ENCODE measurements around the gene GRB10. TPM values are rescaled to one million over a fixed set of nuclear protein-coding genes. Genes with fewer than 3 reads are reported as not detected.
A peak's percentile ranks its signal among the peaks of the same experiment; 100 is the strongest.

Gene GRB10
- total RNA-seq, 1 donor from 2014 or later, result 67.7 TPM

GRCh38 chr7:50653126-50653864, 129.4 kb downstream of the GRB10 start:
- no peak overlapping the region for H3K4me3 ChIP-seq (ENCODE audit: low read depth, low read length)
- no peak for TF ChIP-seq CTCF (IDR thresholded peaks at IDR 0.05; ENCODE audit: insufficient read depth, low read length, severe bottlenecking)
- no peaks in the 10 kb centered on the region for H3K36me3 ChIP-seq (ENCODE audit: control insufficient read depth, insufficient read depth, low read length)
- no peaks in the 10 kb centered on the region for H3K27me3 ChIP-seq (ENCODE audit: control insufficient read depth, insufficient read depth, low read length)
- FAIRE-seq (no peak), DNase-seq (ENCODE audit: low read depth) (no peak)

DNA sequence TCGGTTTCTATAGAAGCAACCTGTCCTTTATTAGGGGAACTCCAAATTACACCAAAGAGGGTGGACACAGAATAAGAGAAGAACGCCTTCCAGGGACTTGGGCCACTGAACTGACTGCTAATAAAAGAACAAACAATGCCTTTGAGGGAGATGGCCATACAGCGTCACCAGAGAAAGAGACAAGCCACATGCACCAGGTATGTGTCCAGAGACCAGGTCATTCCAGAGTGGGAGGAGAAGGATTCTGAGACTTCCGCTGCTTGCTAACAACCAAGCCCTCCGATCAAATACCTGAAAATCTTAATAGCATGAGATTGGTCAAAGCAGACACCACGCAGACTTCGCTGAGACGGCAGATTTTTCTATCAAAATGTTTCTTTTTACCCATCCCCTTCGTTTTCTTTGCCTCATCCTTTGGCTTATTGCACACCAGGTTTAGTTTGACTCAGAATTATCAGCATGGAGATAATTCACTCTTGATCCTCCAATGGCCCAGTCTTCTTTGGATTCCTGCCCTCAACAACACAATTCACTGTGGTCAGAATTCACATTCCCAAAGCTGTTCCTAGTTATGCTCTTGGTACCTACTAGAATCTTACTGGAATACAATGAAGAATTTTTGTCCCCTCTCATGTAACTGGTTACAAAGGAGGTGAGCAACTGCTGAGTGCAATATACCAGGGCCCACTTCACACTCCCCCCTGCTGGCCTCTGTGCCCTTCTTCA, 130.1 kb downstream of the GRB10 start:
- Histone ChIP-seq H3K27me3 (ENCODE audit: control insufficient read depth, insufficient read depth, low read length) (no peaks in the 10 kb centered on the region), H3K4me3 (ENCODE audit: low read depth, low read length) (no peak overlapping the region), H3K36me3 (ENCODE audit: control insufficient read depth, insufficient read depth, low read length) (no peaks in the 10 kb centered on the region)
- no peak for TF ChIP-seq CTCF (IDR thresholded peaks at IDR 0.05; ENCODE audit: insufficient read depth, low read length, severe bottlenecking)
- DNase-seq (ENCODE audit: low read depth), result no peak
- FAIRE-seq, result no peak

DNA sequence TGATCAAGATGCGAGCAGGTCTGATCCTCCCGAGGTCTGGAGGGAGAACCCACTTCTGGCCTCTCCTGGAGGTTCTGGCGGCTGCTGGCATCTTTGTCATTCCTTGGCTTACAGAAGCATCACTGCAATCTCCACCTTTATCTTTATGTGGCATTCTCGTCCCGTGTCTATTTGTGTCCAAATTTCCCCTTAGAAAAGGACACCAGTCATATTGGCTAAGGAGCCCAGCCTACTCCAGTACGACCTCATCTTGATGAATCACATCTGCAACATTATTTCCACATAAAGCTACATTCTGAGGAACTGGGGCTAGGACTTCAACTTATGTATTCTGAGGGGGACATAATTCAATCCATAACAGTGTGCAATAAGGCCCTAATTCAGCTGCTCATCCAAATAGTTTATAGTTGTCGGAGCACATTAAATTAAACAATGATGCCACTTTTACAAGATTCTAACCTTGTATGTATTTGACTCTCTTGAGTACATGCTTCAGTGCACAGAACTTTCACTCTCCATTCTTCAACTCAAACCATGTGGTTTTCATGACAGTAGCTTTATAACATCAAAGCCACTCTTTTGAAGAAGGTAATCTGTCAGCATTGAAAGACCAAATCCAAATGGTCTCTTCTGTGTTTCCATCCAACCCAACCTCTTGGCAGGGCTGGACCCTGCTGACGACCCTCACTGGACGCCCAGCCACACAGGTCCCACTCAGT, 131.3 kb downstream of the GRB10 start:
- DNase-seq (ENCODE audit: low read depth), result peak; percentile 40
- Histone ChIP-seq H3K27me3 (ENCODE audit: control insufficient read depth, insufficient read depth, low read length) (no peaks in the 10 kb centered on the region), H3K36me3 (ENCODE audit: control insufficient read depth, insufficient read depth, low read length) (no peaks in the 10 kb centered on the region), H3K4me3 (ENCODE audit: low read depth, low read length) (no peak overlapping the region)
- TF ChIP-seq CTCF (IDR thresholded peaks at IDR 0.05; ENCODE audit: insufficient read depth, low read length, severe bottlenecking), result no peak
- FAIRE-seq, result no peak

GRCh38 chr7:50650057-50650664, 132.5 kb downstream of the GRB10 start:
- H3K4me3 ChIP-seq (ENCODE audit: low read depth, low read length), result no peak overlapping the region
- FAIRE-seq (peak; percentile 50), DNase-seq (ENCODE audit: low read depth) (peak; percentile 64)
- TF ChIP-seq CTCF (IDR thresholded peaks at IDR 0.05; ENCODE audit: insufficient read depth, low read length, severe bottlenecking), result no peak
- no peaks in the 10 kb centered on the region for H3K36me3 ChIP-seq (ENCODE audit: control insufficient read depth, insufficient read depth, low read length)
- no peaks in the 10 kb centered on the region for H3K27me3 ChIP-seq (ENCODE audit: control insufficient read depth, insufficient read depth, low read length)

GRCh38 chr7:50649259-50649885, 133.3 kb downstream of the GRB10 start:
- DNase-seq (ENCODE audit: low read depth), result no peak
- Histone ChIP-seq H3K4me3 (ENCODE audit: low read depth, low read length) (no peak overlapping the region), H3K36me3 (ENCODE audit: control insufficient read depth, insufficient read depth, low read length) (no peaks in the 10 kb centered on the region), H3K27me3 (ENCODE audit: control insufficient read depth, insufficient read depth, low read length) (no peaks in the 10 kb centered on the region)
- FAIRE-seq, result peak; percentile 95
- no peak for TF ChIP-seq CTCF (IDR thresholded peaks at IDR 0.05; ENCODE audit: insufficient read depth, low read length, severe bottlenecking)

Measured in bronchial epithelial cell (primary cell).